NCI-H1694 (cell line): ENCODE data around the gene SMYD3.
"Not testable (repeated sequence)": the region's sequence is repeated elsewhere in the genome, so short reads cannot be mapped to it uniquely, and the experiment has no call there.

Experiments
- DNase-seq: peaks from one replicate; lab custom pipeline; 2025; lab: John Stamatoyannopoulos, UW

Gene SMYD3

DNA sequence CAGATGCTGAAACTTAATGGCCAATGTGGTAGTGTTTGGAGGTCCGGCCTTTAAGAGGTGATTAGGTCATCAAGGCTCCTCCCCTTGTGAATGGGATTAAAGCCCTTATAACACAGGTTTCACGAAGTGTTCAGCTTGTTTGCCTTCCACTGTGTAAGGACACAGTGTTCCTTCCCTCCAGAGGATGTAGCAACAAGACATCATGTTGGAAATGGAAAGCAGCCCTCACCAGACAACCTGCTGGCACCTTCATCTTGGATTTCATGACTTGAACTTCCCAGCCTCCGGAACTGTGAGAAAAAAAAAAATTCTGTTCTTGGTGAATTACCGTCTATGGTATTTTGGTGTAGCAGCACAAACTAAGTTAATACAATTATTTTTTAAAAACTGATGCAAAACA is 738.5 kb downstream of the SMYD3 start:
- DNase-seq: no peak

DNA sequence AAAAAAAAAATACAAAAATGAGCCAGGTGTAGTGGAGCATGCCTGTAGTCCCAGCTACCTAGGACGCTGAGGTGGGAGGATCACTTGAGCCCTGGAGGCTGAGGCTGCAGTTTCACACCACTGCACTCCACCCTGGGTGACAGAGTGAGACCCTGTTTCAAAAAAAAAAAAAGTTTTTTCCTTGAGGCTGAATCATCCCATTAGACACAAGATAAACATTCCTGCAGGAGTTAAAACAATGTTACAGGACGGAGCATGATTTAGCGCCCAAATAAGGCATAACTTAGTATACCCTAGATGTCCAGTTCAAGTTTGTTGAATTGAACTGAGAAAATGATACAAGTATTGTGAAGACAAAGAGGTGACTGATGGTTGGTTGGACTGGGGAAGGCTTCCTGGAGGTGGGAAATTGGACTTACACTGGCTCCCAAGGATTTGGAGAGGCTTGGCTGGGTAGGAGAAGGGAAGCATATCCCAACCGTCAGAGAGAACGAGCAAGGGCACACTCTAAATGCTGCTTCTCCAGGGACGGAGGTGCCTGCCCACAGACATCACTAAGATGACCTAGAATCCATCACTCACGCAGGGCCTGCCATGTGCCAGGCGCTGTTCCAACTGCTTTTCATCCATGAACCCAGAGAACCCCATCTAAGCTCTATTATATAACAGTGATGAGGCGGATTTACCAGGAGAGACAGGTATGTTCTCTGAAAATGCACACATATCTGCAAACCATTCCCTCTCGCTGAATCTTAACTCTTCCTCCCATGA is 741.7 kb downstream of the SMYD3 start:
- DNase-seq: no peak

DNA sequence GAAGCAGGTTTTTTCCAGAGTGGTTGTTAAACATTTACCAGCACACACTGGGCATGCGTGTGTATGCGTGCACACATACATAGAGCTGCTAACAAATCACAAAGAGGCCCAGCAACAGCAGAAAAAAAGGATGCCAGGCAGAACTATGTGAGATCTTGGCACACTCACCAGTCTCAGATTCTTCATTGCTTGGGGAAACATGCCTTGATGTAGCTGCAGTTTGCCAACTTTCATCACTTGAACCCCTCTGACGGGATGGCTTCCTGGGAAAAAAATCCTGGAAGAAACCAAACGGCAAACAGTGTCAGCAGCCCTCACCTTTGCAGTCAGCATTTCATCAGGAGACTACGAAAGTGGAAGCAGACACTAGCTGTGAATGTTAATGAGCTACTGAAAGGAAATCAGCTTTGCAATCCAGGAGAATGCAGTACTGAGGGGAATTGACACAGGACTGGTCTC is 743.2 kb downstream of the SMYD3 start:
- no peak for DNase-seq

DNA sequence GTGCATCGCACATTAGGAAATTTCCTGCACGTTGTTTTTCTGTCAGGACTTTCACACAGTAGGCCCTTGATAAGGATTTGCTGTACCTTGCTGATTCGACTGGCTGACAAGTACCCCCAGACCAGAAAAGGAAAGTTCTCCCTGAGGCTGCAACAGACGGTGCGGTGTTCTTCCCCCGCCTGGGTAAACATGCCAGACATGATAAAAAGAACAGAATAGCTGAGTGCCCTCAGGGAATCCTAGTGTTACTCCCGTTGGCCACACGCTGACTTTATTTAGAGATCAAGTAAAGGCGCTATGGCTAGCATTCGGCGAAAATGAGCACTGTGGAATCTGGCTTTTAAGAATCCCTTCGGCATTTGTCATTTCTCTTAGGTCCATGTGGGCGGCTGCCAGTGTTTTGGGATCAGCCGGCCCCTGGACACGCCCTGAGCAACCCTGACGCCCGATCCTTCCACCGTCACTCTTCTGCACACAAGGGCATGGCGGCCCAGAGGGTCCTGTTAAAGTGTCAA is 744.6 kb downstream of the SMYD3 start:
- DNase-seq: no peak

DNA sequence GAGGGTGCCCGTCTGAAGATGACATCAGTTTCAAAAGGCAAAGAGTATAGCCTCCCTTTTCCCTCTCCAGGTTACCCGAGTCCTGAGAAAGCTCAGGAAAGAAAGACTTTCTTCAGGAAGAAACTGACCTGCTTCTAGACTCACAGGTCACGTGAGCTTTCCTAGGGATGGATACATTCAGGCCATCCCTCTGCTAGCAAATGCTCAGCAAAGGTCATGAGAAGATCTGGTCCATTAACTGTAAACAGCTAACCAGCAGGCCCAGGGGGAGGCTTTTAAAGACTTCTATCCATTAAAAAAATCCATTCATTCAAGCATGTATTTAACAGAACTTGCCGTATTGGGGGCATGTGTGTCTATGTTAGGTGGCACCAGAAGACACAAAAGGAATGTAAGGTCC is 746.8 kb downstream of the SMYD3 start:
- DNase-seq: no peak

DNA sequence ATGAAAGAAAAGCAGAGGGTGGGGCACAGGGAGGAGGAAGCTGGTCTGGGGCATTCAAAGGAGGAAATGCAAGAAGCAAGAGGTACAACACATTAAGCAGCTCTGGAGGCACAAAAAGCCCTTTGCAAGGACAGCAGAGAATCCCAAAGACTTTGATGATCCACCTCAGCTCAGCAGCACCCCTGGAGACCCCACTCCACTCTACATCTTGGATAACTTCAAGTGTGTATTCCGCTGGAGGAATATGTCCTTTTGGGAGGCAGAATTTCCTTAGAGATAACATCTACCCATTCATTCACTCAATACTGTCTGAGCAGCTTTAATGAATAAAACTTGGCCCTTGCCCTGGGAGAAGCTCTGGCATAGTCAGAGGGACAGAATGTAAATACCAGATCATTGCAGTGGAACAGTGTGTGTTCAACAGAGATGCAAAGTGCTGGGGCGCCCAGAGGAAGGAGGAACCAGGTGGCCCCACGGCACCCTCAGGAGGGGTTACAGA is 752.6 kb downstream of the SMYD3 start:
- DNase-seq: no peak

DNA sequence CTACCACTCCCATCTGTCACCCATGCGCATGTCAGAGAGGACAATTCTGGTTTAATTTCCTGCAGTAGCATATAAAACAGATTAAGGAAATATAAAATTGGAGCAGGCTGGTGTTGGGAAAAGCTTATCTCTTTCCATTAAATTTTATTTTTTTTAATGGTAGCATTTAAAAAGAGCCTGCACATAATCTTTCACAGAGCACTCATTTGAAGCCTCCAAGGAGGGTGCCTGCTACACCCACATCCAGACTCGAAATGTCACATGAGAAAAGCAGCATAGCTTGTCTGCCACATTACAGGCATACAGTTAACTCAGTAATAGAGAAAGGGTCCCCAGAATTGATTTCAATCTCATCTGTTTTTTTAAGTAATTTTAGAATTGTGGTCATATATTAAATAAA is 753.3 kb downstream of the SMYD3 start:
- DNase-seq: no peak

DNA sequence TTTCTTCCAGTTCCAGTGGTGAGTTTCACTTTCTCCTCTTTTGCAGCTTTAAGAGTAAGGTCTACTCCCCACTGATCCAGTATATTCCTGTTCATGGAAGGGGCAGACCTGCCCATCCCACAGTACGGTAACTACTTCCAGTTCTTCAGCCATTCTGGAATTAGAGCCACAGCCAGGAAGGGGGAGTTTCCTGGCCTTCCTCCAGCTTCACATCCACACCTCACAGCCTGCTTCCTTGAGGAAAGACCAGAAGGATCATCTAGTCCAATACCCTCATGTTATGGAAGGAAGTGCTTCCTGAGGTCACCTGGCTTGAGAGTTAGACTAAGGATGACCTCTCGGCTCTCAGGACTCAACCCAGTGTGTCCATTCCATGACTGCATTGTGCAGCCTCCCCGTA is 754.5 kb downstream of the SMYD3 start:
- no peak for DNase-seq

DNA sequence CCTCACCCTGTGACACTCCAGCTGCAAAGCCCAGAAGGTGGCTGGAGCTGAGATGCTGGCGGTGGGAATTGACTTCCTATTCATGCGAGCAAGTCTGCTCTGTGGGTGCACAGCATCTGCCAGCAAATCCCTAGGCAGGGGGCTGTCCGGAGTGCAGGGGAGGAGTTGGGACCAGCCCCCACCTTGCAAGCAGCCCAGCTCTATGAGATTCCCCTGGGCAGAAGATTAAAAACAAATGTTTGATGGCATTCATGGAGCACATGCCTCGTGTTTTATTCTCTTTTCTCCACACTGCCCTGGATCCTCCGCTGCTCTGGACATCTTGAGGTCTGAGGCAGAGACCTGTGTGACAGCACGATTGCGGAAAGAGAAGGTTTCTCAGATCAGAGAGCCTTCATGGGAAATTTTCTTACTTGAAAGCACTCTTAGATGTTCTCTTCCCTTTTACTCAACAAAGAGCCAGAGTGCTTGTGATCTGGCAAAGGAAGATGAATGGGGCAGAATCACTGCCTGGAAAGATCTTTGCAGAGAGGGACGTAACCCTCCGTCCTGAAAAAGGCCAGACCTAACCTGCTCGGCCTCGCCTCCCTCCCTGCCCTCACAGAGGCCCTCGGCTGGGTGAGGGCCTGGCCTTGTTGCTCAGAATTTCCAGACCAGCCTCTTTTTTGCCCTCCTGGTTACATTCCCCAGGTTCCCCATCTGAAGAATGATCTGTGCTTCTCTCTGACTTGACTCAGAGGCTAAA is 755.2 kb downstream of the SMYD3 start:
- no peak for DNase-seq

DNA sequence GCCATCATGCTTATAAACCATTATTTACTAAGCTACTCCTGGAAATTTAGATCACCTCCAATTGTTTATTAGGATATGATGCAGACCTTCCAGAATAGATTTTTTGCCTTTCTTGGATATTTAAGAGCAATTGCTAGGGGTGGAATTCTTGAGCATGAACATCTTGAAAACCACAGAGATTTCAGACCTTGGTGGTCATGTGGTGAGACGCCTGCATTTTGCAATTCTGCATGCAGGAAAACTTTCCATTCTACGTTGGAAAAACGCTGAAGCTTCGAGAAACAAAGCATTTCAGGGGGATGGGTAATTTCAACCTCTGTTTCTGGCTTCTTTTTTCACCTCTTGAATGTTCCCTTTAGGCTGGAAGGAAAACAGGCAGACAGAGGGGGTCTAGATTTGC is 756.0 kb downstream of the SMYD3 start:
- DNase-seq: no peak

DNA sequence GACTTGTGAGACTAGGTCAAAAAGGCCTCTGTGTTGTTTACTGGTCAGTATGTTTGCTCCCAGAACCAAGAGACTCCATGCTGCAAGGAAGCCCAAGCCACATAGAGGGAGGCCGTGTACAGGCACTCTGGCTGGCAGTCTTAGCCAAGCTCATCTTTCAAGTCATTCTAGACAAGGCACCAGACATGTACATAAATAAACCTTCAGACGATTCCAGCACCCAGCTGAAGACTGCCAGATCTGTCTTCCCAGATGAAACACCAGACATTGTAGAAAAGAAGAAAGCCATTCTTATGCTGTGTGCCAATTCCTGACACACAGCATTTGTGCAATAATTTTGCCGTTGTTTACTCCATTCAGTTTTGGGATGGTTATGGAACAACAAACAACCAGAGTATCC is 756.8 kb downstream of the SMYD3 start:
- no peak for DNase-seq

DNA sequence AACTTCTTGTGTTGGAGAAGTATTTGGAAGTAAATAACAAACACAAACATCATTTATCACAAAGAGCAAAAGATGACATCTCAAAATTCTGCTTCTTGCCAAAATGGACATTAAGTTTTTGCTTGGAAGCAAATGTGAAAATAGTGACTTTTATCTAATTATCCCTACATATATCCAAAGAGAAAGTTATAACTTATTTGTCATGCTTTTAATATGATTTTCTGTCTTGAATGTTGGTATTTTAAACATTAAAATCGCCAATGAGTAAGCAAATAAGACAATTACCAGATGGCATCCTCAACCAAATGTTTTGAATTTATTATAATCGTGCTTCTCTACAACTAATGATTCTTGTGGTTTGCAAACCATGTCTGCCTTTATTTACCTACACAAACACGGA is 758.0 kb downstream of the SMYD3 start:
- DNase-seq: no peak

DNA sequence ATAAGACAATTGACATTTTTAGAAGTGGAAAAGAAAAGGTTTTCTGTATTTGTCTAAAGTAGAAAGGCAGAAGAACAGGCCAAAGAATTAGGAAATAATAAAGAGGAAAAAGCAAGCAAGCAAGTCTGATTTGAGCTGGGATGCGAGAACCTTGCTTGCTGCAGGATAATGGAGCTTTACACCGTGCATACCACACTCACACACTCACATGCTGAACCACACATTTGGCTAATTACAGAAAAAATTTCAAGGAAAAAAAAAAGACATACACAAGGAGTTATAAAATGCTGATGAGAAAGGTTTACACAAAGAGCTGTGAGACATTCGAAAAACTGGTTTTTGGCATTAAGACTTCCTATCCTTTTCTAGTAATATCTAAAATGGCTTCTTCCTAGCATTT is 758.4 kb downstream of the SMYD3 start:
- no peak for DNase-seq

DNA sequence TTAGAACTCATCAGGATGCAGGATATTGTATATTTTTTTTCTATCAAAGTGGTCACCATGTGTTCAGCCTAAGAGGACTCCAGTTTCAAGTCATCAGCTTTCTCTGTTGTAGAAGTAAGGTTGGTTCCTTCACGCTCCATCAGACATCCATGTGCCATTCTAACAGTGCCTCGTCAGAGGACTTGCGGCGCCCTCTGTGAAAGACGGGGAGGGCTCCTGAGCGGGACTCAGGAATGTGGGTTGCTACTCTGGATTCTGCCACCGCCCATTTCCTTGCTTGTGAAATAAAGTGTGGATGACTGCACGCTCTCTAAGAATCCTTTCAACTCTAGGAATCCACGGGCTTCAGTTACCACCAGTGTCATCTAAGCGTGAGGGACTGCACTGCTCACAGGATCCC is 758.8 kb downstream of the SMYD3 start:
- no peak for DNase-seq

DNA sequence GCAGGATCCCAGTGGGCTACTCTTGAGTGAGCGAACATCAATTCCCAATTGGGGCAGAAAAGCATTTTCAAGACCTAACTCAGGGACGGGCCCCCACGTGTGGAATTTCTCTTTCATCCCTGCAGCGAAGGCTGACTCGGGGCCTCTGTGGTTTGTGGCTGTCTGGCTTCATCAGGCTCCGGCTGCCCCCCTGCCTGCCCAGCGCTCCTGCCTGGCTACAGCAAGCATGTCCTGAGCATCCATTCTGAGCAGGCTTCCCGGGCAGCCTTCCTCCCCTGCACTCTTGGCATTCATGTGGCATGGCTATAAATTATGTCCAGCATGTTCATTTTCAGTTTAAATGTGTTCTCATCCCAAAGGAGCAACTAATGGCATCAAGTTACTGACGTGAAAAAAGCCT is 764.2 kb downstream of the SMYD3 start:
- DNase-seq: no peak

DNA sequence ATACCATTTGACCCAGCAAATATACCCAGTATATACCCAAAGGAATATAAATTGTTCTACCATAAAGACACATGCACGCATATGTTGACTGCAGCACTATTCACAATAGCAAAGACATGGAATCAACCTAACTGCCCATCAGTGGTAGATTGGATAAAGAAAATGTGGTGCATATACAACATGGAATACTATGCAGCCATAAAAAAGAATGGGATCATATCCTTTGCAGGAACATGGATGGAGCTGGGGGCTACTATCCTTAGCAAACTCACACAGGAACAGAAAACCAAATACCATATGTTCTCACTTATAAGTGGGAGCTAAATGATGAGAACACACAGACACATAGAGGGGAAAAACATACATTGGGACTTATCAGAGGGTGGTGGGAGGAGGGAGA is 766.7 kb downstream of the SMYD3 start:
- not testable (repeated sequence) for DNase-seq

DNA sequence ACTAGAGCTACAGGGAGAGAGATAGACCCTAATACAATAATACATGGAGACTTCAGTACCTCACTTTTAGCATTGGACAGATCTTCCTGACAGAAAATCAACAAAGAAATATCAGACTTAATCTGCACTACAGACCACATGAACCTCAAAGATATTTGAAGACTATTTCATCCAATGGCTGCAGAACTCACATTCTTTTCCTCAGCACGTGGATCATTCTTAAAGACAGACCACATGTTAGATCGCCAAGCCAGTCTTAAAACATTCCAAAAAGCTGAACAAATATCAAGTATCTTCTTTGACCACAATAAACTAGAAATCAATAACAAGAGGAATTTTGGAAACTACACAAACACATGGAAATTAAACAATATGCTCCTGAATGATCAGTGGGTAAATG is 776.3 kb downstream of the SMYD3 start:
- DNase-seq: no peak

DNA sequence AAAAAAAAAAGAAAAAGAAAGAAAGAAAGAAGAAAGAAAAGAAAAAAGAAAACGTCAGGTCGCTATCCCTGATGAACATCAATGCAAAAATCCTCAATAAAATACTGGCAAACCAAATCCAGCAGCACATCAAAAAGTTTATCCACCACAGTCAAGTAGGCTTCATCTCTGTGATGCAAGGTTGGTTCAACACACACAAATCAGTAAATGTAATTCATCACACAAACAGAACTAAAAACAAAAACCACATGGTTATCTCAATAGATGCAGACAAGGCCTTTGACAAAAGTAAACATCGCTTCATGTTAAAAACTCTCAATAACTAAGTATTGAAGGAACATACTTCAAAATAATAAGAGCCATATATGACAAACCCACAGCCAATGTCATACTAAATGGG is 779.0 kb downstream of the SMYD3 start:
- not testable (repeated sequence) for DNase-seq

DNA sequence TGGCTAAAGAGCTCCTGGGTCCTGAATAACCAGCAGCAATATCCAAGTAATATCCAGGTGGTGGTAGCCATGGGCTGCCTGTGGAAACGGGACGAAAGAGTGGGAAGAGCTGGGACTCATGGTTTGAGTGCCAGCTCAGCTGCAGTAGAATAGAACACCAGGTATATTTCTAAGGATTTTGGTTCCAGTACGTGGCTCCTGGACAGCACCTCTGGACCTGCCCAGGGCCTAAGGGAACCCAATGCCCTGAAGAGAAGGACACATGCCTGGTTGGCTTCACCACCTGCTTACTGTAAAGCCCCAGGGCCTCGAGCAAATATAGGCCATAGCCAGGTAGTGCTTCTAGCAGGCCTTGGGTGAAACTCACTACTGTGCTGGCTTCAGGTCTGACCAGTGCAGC is 785.6 kb downstream of the SMYD3 start:
- no peak for DNase-seq

DNA sequence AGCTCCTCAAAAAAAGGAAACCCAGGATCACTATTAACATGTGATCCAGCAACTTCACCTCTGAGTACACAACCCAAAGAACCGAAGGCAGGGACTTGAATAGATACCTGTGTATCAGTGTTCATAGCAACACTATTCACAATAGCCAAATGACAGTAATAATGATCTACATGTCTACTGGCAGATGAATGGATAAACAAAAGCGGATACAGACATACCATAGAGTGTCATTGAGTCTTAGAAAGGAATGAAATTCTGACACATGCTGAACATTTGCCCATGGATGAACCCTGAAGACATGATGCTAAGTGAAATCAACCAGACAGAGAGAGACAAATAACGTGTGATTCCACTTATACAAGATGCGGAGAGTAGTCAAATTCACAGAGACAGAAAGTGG is 788.1 kb downstream of the SMYD3 start:
- DNase-seq: no peak

DNA sequence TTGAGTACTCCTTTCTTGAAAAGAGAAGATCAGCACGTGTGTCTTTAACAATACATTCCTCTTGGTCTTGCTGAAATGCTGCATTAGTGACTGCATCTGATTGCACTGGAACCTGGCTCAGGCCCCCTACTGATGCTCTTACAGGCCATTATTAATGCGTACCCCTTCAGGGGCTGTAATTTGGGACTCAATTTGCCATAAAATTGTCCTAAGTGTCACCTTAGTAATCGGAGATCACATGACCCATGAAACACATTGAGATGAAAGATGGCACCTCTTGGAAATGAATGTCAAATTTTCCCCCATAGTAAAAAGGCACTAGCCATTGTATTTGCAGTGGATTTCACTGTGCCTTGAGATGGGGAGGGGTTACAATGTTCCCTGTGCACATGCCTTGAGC is 789.0 kb downstream of the SMYD3 start:
- no peak for DNase-seq

DNA sequence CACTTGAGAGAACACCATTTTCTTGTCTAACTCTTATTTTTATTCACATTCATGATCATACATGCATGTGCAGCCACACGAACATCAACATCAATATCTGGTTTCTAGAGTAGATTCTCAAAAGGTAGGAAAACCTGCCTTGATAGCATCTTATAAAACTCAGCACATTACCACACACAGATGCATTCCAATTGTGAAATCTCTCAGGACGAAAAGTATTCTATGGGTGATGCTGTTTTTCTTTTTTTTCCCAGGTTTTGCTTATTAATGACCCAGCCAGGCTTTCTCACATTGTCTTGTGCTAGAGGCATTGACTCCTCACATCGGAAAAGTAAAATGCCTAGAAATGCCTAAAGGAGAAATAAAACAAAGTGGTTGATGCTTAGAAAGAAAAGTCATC is 789.5 kb downstream of the SMYD3 start:
- DNase-seq: no peak

DNA sequence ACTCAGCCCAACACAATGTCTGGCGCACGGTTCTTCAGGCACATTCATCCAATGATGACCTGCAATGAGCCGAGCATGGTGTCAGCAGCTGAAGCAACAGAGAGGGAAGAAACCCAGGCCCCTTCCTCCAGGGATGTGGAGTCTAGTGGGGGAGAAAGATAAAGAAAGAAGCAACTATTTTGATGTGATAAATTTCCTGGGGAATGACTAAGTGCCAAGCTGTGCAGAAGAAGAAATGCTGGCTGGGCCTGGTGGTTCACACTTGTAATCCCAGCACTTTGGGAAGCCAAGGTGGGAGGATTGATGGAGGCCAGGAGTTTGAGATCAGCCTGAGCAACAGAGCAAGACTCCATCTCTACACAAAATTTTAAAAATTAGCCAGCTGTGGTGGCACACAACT is 790.5 kb downstream of the SMYD3 start:
- DNase-seq: no peak
